ENCODE results near the gene GPRC5C. TPM values are rescaled to one million over a fixed set of nuclear protein-coding genes. Genes with fewer than 3 reads are reported as not detected.
A peak's percentile ranks its signal among the peaks of the same experiment; 100 is the strongest.

The GPRC5C gene
- total RNA-seq, 3 donors from 2014 or later = 24.3 to 69.2 (median 40.3) TPM

GRCh38 chr17:74426551-74427047, 5.3 kb upstream of the GPRC5C start:
- Histone ChIP-seq H3K9me3 (no peaks in the 10 kb centered on the region), H3K27ac (peak overlapping the region; percentile 79 to 98), H3K27me3 (no peaks in the 10 kb centered on the region), H3K4me3 (no peak overlapping the region), H3K4me1 (peaks cover 0 to 17% of the 10 kb centered on the region in 2 donors), H3K36me3 (no peaks in the 10 kb centered on the region)
- TF ChIP-seq POLR2A (IDR thresholded peaks at IDR 0.05) = no peak
- TF ChIP-seq CTCF (IDR thresholded peaks at IDR 0.05) = no peak
- TF ChIP-seq POLR2AphosphoS5 (IDR thresholded peaks at IDR 0.05) = no peak
- DNase-seq (ENCODE audit: low spot score in 2 of 2) = no peak
- intact Hi-C loops (cut with DNase I; ENCODE audit: low total_unique reads) = no loop called here

- Histone ChIP-seq H3K4me1 (peaks cover 0 to 17% of the 10 kb centered on the region in 2 donors), H3K27me3 (no peaks in the 10 kb centered on the region), H3K9me3 (no peaks in the 10 kb centered on the region), H3K4me3 (peak overlapping the region in 2 of 3 donors; percentile 4 to 5), H3K36me3 (no peaks in the 10 kb centered on the region), H3K27ac (peak overlapping the region; percentile 79 to 98)
- TF ChIP-seq POLR2AphosphoS5 (IDR thresholded peaks at IDR 0.05) (no peak), CTCF (IDR thresholded peaks at IDR 0.05) (no peak), POLR2A (IDR thresholded peaks at IDR 0.05) (no peak)
- intact Hi-C loops (cut with DNase I; ENCODE audit: low total_unique reads) = no loop called here
- DNase-seq (ENCODE audit: low spot score in 2 of 2) = peak; percentile 62 to 70
Measured at GRCh38 chr17:74427048-74427762, 4.7 kb upstream of the GPRC5C start.

GRCh38 chr17:74427763-74428153, 4.1 kb upstream of the GPRC5C start:
- Histone ChIP-seq H3K9me3 (no peaks in the 10 kb centered on the region), H3K27ac (peak overlapping the region; percentile 79 to 98), H3K4me3 (peak overlapping the region in 1 of 3 donors; percentile 4), H3K36me3 (no peaks in the 10 kb centered on the region), H3K27me3 (no peaks in the 10 kb centered on the region), H3K4me1 (peaks cover 0 to 17% of the 10 kb centered on the region in 2 donors)
- intact Hi-C loops (cut with DNase I; ENCODE audit: low total_unique reads) = no loop called here
- TF ChIP-seq CTCF (IDR thresholded peaks at IDR 0.05) = no peak
- TF ChIP-seq POLR2A (IDR thresholded peaks at IDR 0.05) = no peak
- TF ChIP-seq POLR2AphosphoS5 (IDR thresholded peaks at IDR 0.05) = no peak
- DNase-seq (ENCODE audit: low spot score in 2 of 2) = no peak

GRCh38 chr17:74429604-74430384, 2.1 kb upstream of the GPRC5C start:
- H3K27me3 ChIP-seq = no peaks in the 10 kb centered on the region
- intact Hi-C loops (cut with DNase I; ENCODE audit: low total_unique reads) = no loop called here
- no peak for TF ChIP-seq POLR2AphosphoS5 (IDR thresholded peaks at IDR 0.05)
- TF ChIP-seq POLR2A (IDR thresholded peaks at IDR 0.05) = no peak
- DNase-seq (ENCODE audit: low spot score in 2 of 2) = peak in 1 of 2 donors; percentile 41
- peak overlapping the region; percentile 98 for H3K27ac ChIP-seq
- no peaks in the 10 kb centered on the region for H3K36me3 ChIP-seq
- H3K4me1 ChIP-seq = peaks cover 0 to 17% of the 10 kb centered on the region in 2 donors
- no peaks in the 10 kb centered on the region for H3K9me3 ChIP-seq
- peak overlapping the region; percentile 50 to 83 (median 80) for H3K4me3 ChIP-seq

GRCh38 chr17:74430385-74430705, 1.5 kb upstream of the GPRC5C start:
- intact Hi-C loops (cut with DNase I; ENCODE audit: low total_unique reads) = no loop called here
- Histone ChIP-seq H3K27me3 (no peaks in the 10 kb centered on the region), H3K4me3 (peak overlapping the region; percentile 50 to 83 (median 80)), H3K36me3 (no peaks in the 10 kb centered on the region), H3K27ac (peak overlapping the region; percentile 98), H3K9me3 (no peaks in the 10 kb centered on the region), H3K4me1 (peaks cover 0 to 17% of the 10 kb centered on the region in 2 donors)
- TF ChIP-seq POLR2AphosphoS5 (IDR thresholded peaks at IDR 0.05) = no peak
- TF ChIP-seq CTCF (IDR thresholded peaks at IDR 0.05) = no peak
- TF ChIP-seq POLR2A (IDR thresholded peaks at IDR 0.05) = no peak
- DNase-seq (ENCODE audit: low spot score in 2 of 2) = no peak
